ENCODE results near the gene HNRNPA0.

Gene HNRNPA0

GRCh38 chr5:137699336-137700281 lies 54.6 kb downstream of the HNRNPA0 start:
- in situ Hi-C loops (cut with HindIII; ENCODE audit: low pct_ligation_motif_present, low sequenced_read_pairs), result no loop called here
- H3K36me3 ChIP-seq (replicated peaks), result no peaks in the 10 kb centered on the region
- DNase-seq, result no peak

GRCh38 chr5:137696481-137696880 lies 57.7 kb downstream of the HNRNPA0 start:
- in situ Hi-C loops (cut with HindIII; ENCODE audit: low pct_ligation_motif_present, low sequenced_read_pairs), result no loop called here
- Histone ChIP-seq H3K36me3 (replicated peaks) (no peaks in the 10 kb centered on the region), H3K27ac (peak overlapping the region; percentile 38), H3K27me3 (replicated peaks) (no peaks in the 10 kb centered on the region), H3K4me3 (ENCODE audit: low read depth, low read length) (no peak overlapping the region)
- peak; percentile 80 for DNase-seq
- TF ChIP-seq CTCF (IDR thresholded peaks at IDR 0.05; ENCODE audit: low read depth, low read length, missing control alignments), result no peak

More at GRCh38 chr5:137699336-137700281, 54.6 kb downstream of the HNRNPA0 start:
- Histone ChIP-seq H3K4me3 (ENCODE audit: low read depth, low read length) (no peak overlapping the region), H3K27ac (no peak overlapping the region), H3K27me3 (replicated peaks) (no peaks in the 10 kb centered on the region)
- no peak for TF ChIP-seq CTCF (IDR thresholded peaks at IDR 0.05; ENCODE audit: low read depth, low read length, missing control alignments)

- DNase-seq, result no peak
- H3K27ac ChIP-seq, result peak overlapping the region; percentile 38
- no peaks in the 10 kb centered on the region for H3K27me3 ChIP-seq (replicated peaks)
- in situ Hi-C loops (cut with HindIII; ENCODE audit: low pct_ligation_motif_present, low sequenced_read_pairs), result no loop called here
- peak; percentile 39 for TF ChIP-seq CTCF (IDR thresholded peaks at IDR 0.05; ENCODE audit: low read depth, low read length, missing control alignments)
- no peak overlapping the region for H3K4me3 ChIP-seq (ENCODE audit: low read depth, low read length)
- no peaks in the 10 kb centered on the region for H3K36me3 ChIP-seq (replicated peaks)
These were observed 58.3 kb downstream of the HNRNPA0 start for GRCh38 chr5:137695651-137696428.

Data from brain microvascular endothelial cell (primary cell).